GM12873 (cell line): ENCODE measurements around the gene TASP1.
A peak's percentile ranks its signal among the peaks of the same experiment; 100 is the strongest.

Experiments used
- CTCF ChIP-seq: IDR thresholded peaks from 2 replicates; pipeline ENCODE4 v1.5.1; 2012; ENCODE audit warnings: low read depth, mild to moderate bottlenecking, moderate library complexity, low read length, control low read depth; ENCODE audit not compliant: insufficient read depth; ENCODE audit errors: missing control alignments

The TASP1 gene

GRCh38 chr20:13458860-13459451 lies 179.8 kb downstream of the TASP1 start:
- peak; percentile 94 for TF ChIP-seq CTCF

DNA sequence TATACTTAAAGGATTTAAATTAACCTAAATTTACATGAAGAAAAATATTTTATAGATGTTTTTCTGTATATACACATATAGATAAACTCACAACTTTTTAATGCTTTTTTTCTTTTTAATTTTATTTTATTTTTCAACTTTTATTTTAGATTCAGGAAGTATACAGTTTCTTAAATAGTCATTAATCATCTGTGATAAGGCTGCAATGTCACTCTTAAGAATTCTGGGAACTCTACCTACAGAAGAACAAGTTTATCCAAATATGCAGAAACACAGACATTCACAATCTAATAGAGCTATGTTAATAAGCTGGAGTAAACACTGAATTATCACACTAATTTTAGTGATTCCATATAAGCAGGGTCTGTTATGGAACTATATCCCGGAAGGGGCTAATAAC lies 181.2 kb downstream of the TASP1 start:
- no peak for TF ChIP-seq CTCF

GRCh38 chr20:13455713-13456112 lies 183.0 kb downstream of the TASP1 start:
- no peak for TF ChIP-seq CTCF

DNA sequence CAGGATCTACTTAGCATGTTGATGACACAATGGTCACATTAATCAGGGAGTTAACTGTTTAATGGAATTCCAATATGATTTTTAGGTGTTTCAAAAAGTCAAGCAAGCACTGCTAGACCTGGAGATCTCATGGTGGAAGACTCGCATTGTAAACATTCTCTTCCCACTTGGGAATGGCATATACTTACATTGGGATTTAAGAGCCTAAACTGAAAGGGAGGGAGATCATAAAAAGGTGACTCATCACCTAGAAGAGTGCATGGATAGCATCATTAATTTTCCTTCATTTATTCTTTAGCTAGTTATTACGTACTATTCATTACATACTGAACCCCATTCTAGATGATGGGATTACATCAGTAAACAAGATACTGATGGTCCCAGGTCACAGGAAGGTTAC lies 185.4 kb downstream of the TASP1 start:
- no peak for TF ChIP-seq CTCF

- TF ChIP-seq CTCF: no peak
These were observed 186.1 kb downstream of the TASP1 start for GRCh38 chr20:13452470-13453124.

GRCh38 chr20:13449868-13450434 lies 188.8 kb downstream of the TASP1 start:
- no peak for TF ChIP-seq CTCF

GRCh38 chr20:13447385-13448180 lies 191.1 kb downstream of the TASP1 start:
- no peak for TF ChIP-seq CTCF
